NK-92 treated with Interleukin-12 subunit alpha and Interleukin-12 subunit beta, amount 100 ng/mL, for 24 hours (cell line): ENCODE results near the gene KRTAP9-3.
"Not testable (repeated sequence)": the region's sequence is repeated elsewhere in the genome, so short reads cannot be mapped to it uniquely, and the experiment has no call there.

ENCODE experiments used
- DNase-seq: peaks from one replicate; lab custom pipeline; 2025; lab: John Stamatoyannopoulos, UW

The KRTAP9-3 gene

GRCh38 chr17:41251261-41251660 is 19.0 kb downstream of the KRTAP9-3 start:
- DNase-seq: no peak

GRCh38 chr17:41254861-41255260 is 22.6 kb downstream of the KRTAP9-3 start:
- no peak for DNase-seq

GRCh38 chr17:41255381-41256290 is 23.4 kb downstream of the KRTAP9-3 start, which contains the start of gene KRTAP9-9:
KRTAP9-9 (plus strand) TSS chr17:41255384.
- DNase-seq: not testable (repeated sequence)

- DNase-seq: no peak
These were observed 24.0 kb downstream of the KRTAP9-3 start for GRCh38 chr17:41256291-41256685.

- no peak for DNase-seq
These were observed 26.2 kb downstream of the KRTAP9-3 start for GRCh38 chr17:41258406-41258805.

- DNase-seq: no peak
These were observed 31.0 kb downstream of the KRTAP9-3 start for GRCh38 chr17:41263212-41263611.

- DNase-seq: no peak
These were observed 32.4 kb downstream of the KRTAP9-3 start for GRCh38 chr17:41264599-41264998.

GRCh38 chr17:41265078-41265477 is 32.8 kb downstream of the KRTAP9-3 start, which contains the start of gene KRTAP9-6:
KRTAP9-6 (plus strand) TSS chr17:41265378; CDS start chr17:41265378, 0 bp downstream.
- DNase-seq: no peak

GRCh38 chr17:41267711-41268110 is 35.5 kb downstream of the KRTAP9-3 start:
- no peak for DNase-seq

- not testable (repeated sequence) for DNase-seq
These were observed 39.1 kb downstream of the KRTAP9-3 start for GRCh38 chr17:41271323-41271722.

GRCh38 chr17:41271858-41272257 is 39.6 kb downstream of the KRTAP9-3 start:
- no peak for DNase-seq

- not testable (repeated sequence) for DNase-seq
These were observed 43.5 kb downstream of the KRTAP9-3 start, which contains the start of gene KRTAP9-7 for GRCh38 chr17:41275648-41276190. KRTAP9-7 (plus strand) TSS chr17:41275698; CDS start chr17:41275698, 0 bp downstream.

GRCh38 chr17:41278176-41278955 is 46.1 kb downstream of the KRTAP9-3 start:
- DNase-seq: no peak
